HG03060 (cell line): Measurements from ENCODE around the gene SYNJ1.

ENCODE experiments used
- ATAC-seq: cut with Tn5 transposase; IDR thresholded peaks from one replicate; pipeline ENCODE4 v1.9.1; 2021; ENCODE audit warnings: low read depth, moderate number of reproducible peaks; ENCODE audit not compliant: unreplicated experiment

The SYNJ1 gene

DNA sequence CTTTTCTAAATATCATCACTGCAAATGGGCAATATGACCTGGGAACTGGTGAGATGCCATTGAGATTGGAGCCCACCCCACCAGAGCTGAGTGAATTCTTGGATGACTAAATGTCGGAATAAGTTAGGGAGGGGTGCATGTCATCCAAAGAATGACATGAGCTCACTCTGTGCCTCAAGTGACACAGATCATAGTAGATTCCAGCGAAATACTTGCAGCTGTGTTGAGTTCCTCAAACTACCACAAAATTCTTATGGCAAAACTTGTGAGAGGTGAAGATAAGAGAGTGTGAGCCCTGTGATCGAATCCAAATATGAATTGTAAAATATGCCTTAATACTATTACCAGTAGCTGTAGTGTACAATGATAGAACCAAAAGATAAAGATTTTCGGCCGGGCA lies 140.2 kb downstream of the SYNJ1 start:
- no peak for ATAC-seq

DNA sequence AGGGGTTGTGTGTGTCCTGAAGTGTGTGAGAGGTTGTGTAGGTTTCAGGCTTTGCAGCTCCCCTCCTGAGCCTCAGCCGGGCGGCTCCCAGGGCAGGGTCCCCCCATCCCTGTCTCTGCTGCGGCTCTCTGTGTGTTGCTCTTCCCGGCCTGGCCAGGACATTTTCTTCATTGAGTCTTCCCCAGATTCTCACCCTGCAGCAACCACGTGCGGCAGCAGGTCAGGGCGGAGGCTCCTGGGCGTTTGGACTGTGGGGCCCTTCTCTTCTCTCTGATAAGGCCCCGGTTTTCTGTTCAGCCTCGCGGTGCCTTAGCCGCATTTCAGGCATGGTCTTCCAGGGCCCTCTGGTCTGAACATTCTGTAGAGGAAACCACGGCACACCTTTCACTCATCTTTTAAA lies 140.7 kb downstream of the SYNJ1 start:
- no peak for ATAC-seq

- no peak for ATAC-seq
Measured at GRCh38 chr21:32585970-32586369, 141.8 kb downstream of the SYNJ1 start.

GRCh38 chr21:32585042-32585710 lies 142.6 kb downstream of the SYNJ1 start, which contains the start of gene TCP10L:
TSS of gene TCP10L (minus strand) at chr21:32585523. CDS start at chr21:32584304, 1,219 bp downstream.
- no peak for ATAC-seq

DNA sequence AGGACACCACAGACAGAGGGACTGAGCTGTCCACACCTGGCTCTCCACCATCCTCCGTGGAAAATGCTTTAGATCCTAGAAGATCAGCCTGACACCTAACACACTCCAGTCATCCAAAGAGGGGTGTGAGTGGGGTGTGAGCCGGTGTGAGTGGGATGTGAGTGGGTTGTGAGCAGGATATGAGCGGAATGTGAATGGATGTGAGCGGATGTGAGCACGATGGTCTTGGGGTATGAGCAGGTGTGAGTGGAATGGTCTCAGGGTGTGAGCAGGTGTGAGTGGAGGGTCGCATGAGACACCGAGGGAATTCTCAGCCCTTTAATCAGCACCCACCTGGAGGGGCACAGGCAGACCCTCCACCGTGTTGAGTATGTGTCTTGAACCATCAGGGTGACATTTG lies 143.3 kb downstream of the SYNJ1 start:
- no peak for ATAC-seq

GRCh38 chr21:32581732-32582131 lies 146.1 kb downstream of the SYNJ1 start:
- ATAC-seq, result no peak

GRCh38 chr21:32580949-32581348 lies 146.9 kb downstream of the SYNJ1 start:
- no peak for ATAC-seq
